NCI-H446 (cell line): ENCODE results near the gene TSEN2.
A peak's percentile ranks its signal among the peaks of the same experiment; 100 is the strongest.
"Not testable (repeated sequence)": the region's sequence is repeated elsewhere in the genome, so short reads cannot be mapped to it uniquely, and the experiment has no call there.

ENCODE experiments used
- DNase-seq, 2 experiments: peaks; one replicate each; lab custom pipeline; 2025; lab: John Stamatoyannopoulos, UW

The TSEN2 gene

GRCh38 chr3:12472000-12472610 is 12.2 kb upstream of the TSEN2 start:
- no peak for DNase-seq

DNA sequence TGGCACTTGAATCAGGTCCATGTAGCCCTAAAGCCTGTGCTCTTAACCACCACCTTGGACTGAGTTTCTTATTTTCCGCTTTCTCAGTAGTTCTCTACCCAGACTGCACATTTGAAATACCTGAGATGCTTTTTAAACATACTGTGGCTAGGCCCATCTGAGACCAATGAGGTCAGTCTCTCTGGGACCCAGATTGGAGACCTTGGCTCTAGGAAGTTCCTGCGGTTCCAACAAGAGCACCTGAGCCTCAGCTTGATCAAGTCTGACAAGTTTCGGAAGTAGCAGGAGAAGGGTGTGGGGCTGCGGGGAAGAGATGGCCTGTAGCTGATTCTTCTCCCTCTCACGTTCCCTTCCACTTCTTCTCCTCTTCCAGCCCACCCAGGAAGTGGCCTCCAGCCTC is 11.5 kb upstream of the TSEN2 start:
- DNase-seq: no peak

GRCh38 chr3:12473511-12473910 is 10.8 kb upstream of the TSEN2 start:
- no peak for DNase-seq

- DNase-seq: no peak
Measured at GRCh38 chr3:12476238-12476897, 7.9 kb upstream of the TSEN2 start.

DNA sequence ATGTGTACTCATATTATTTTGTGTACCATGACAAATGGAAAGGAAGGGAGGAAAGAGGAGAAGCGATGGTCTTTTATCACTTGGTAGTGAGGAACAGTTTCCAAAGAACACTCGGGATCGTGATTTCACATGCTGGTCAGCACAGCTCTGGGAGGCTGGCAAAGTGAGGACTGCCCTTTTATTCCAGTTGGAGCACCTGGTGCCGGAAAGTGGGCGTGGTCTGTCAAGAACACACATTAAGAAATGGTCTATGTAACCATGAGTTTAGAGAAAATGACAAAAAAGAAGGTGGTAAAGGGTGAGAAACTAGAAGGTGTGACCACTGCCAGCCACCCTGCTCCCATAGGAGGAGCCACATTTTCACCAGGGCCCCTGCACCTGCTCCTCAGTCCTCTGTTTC is 7.0 kb upstream of the TSEN2 start:
- DNase-seq: no peak

- DNase-seq: no peak
Measured at GRCh38 chr3:12478326-12478725, 6.0 kb upstream of the TSEN2 start.

DNA sequence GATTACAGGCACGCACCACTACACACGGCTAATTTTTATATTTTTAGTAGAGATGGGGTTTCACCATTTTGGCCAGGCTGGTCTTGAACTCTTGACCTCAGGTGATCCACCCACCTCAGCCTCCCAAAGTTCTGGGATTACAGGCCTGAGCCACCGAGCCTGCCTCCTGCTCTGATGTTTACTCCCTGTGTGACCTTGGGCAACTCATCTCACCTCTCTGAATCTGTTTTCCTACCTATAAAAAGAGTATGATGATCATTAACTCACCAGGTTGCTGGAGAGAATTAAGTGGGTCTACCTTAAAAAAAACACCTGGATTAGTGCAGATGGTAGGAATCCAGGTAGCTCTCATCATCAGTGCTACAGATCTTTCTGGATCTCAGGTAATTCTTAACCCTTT is 5.1 kb upstream of the TSEN2 start:
- DNase-seq: not testable (repeated sequence)

GRCh38 chr3:12479919-12480427 is 4.3 kb upstream of the TSEN2 start:
- DNase-seq: peak; percentile 10 to 47

GRCh38 chr3:12483410-12483809 is 870 bp upstream of the TSEN2 start:
- peak in 1 of 2 experiments; percentile 27 for DNase-seq

GRCh38 chr3:12483872-12484197 is 445 bp upstream of the TSEN2 start:
- DNase-seq: no peak

GRCh38 chr3:12484983-12485327 is 675 bp downstream of the TSEN2 start:
- no peak for DNase-seq

DNA sequence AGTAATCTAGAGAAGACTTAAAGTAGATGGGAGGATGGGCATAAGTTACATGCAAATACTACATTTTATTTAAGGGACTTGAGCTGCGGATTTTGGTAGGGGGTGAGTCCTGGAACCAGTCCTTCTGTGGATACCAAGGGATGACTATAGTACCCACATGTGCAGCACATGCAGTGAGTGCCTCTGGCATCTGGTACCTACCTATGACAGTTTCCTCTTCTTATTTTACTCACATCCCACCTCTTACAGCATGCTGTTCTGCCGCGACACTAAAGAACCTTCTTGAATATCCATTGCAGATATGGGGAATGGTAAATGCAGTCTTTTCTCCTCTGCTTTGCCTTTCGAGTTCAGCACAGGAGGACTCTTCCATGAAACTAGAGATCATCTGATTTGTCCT is 1.7 kb downstream of the TSEN2 start:
- no peak for DNase-seq

DNA sequence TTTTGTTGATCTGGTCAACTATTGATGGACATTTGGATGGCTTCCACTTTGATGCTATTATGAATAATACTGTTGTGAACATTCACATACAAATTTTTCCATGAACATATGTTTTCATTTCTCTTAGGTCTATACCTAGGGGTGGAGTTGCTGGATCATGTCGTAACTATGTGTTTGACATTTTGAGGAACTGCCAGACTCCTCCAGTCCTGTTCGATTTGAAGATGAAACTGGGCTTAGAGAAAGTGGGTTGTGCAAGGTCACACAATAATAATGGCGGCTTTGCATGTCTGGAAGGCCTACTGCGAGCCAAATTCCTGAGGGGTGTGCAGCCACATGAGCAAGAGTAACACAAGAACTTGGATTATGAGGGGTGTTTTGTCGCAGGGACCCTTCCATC is 2.6 kb downstream of the TSEN2 start:
- DNase-seq: no peak

DNA sequence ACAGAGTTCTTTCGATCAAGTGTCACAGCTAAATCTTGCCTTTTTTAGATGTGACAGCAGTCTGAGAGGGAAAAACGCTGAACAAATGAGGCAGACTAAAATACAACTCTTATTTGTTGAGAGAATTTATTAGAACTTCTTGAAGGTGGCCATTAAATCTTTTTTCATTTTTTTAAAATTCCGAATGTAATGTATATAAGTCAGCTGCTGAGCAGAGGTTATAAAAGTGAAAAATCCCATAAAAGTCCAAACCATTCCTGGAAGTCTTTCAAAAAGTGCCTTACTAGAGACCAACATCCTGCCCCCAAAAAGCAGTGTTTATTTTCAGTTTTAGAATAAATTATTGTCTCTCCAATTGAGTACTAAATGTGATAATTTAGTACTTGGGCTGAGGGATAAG is 3.1 kb downstream of the TSEN2 start:
- no peak for DNase-seq

- DNase-seq: no peak
Measured at GRCh38 chr3:12487786-12488185, 3.5 kb downstream of the TSEN2 start.

DNA sequence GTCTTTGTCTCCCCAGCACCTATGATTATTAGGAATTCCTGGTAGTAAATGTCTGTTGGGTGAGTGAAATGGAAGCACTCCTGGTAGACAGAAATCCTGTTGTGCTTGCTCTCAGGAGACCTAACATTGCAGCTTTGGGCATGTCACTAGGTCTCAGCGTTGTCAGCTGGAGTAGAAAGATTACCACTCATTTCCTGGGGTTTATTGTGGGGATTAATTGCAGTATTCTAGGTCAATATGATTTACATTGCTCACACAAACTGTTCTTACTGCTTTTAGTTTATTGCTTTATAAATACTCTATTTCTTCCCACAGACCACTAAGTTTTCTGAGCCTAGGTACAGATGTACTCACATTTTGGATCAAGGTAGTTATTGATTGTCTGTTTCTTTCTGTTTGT is 5.1 kb downstream of the TSEN2 start:
- no peak for DNase-seq

DNA sequence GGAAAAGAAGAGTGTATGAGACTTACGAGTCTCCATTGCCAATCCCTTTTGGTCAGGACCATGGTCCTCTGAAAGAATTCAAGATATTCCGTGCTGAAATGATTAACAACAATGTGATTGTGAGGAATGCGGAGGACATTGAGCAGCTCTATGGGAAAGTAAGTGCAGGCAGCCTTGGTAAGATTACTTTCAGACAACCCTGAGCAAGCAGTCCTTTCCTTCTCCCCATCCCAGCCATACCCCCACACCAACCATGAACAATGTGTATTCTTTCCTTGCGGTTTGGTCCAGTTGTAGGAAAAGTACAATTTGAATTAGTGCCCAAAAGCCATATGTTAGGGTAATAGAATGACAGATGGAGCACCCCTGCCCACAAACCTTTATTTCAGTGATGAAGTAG is 5.6 kb downstream of the TSEN2 start:
- DNase-seq: no peak

- no peak for DNase-seq
Measured at GRCh38 chr3:12490547-12490946, 6.3 kb downstream of the TSEN2 start.

- DNase-seq: no peak
Measured at GRCh38 chr3:12495749-12496452, 11.6 kb downstream of the TSEN2 start.

DNA sequence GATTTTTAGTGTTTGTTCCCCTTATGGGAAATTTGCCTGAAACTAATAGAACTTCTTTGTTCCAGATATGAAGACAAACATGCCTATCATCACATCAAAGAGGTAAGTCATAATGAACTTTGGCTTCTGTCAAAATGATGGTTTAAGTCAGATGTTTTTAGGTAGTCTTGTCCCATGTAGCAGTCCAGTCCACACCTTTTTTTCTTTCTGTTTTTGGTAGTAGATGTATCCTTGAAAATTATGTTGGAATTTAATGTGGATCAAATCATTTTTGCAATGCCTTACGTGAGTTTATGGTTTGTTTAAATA is 12.1 kb downstream of the TSEN2 start:
- DNase-seq: no peak

DNA sequence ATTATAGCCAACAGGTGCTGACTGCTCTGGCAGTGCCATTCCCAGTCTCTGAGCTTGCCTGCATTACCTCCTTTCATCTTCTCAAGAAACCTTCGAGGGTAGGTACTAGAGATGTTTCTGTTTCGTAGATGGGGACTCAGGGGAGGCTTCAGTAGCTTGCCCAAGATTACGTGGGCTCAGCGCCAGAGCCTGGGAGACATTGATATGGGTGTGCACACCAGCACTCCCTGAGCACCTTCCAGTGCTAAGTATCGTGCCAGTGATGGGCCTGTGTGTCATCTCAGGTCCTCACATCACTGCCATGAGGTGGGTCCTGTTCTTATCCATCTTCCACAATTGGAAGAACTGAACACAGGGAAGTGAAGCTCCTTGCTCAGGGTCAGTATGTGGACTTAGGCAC is 15.2 kb downstream of the TSEN2 start:
- no peak for DNase-seq

DNA sequence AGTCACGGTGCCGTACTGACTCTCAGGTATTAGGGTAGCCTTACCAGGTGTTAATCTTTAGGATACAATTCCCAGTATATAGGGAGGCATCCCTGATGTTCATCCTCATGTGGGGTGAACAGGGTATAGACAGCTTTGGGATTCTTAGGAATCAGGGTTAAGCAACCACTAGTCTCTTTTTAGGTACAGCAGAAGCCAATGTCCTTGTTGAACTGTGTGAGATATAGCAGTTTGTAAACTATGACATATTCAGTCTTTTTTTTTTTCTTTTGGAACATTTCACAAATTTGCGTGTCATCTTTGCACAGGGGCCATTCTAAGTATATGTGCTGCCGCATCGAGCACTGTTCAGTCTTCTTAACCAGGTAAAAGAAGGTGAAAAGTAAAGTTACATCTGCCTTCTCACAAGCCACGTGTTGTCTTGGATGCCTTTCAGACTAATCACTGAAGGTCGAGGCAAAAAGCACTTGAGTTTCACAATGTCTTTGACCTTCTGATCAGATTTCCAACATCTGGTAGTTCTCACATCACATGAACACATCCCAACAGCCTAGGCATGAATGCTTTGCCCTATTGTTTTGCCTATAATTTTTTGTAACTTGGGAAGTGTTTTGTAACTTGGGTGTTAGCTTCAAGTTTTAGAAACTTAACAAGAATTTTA is 17.2 kb downstream of the TSEN2 start:
- DNase-seq: no peak
